Parathyroid adenoma (tissue), 2 donors: ENCODE measurements around the gene LMNA.
"Not testable (repeated sequence)": the region's sequence is repeated elsewhere in the genome, so short reads cannot be mapped to it uniquely, and the experiment has no call there.

Source experiments
- H2AFZ ChIP-seq: fragments of 300-600 bp; sonication (generic); one replicate; pipeline ENCODE4 v1.7.0; 2017; ENCODE audit warnings: antibody characterized with exemption, mild to moderate bottlenecking
- H3K27ac ChIP-seq: fragments of 300-600 bp; sonication (generic); one replicate; pipeline ENCODE4 v1.7.0; 2017
- H3K27me3 ChIP-seq: fragments of 300-600 bp; sonication (generic); one replicate; pipeline ENCODE4 v1.7.0; 2017; ENCODE audit warnings: low read length; ENCODE audit not compliant: control insufficient read depth, insufficient read depth
- H3K36me3 ChIP-seq: fragments of 300-600 bp; sonication (generic); one replicate; pipeline ENCODE4 v1.7.0; 2017; ENCODE audit warnings: low read length; ENCODE audit not compliant: control insufficient read depth, insufficient read depth
- H3K4me1 ChIP-seq: fragments of 300-600 bp; sonication (generic); one replicate; pipeline ENCODE4 v1.7.0; 2017; ENCODE audit warnings: control low read depth
- H3K4me2 ChIP-seq: fragments of 300-600 bp; sonication (generic); one replicate; pipeline ENCODE4 v1.7.0; 2017; ENCODE audit warnings: low read length
- H3K4me3 ChIP-seq: fragments of 300-600 bp; sonication (generic); one replicate; pipeline ENCODE4 v1.7.0; 2017; ENCODE audit warnings: low read depth, low read length
- H3K79me2 ChIP-seq: fragments of 300-600 bp; sonication (generic); one replicate; pipeline ENCODE4 v1.7.0; 2017; ENCODE audit warnings: control low read depth
- H3K9ac ChIP-seq: fragments of 300-600 bp; sonication (generic); one replicate; pipeline ENCODE4 v1.7.0; 2017; ENCODE audit warnings: mild to moderate bottlenecking
- H3K9me3 ChIP-seq: fragments of 300-600 bp; sonication (generic); one replicate; pipeline ENCODE4 v1.7.0; 2017; ENCODE audit warnings: low read length; ENCODE audit not compliant: control insufficient read depth
- TF ChIP-seq, protein P1 (sequence below): fragments of 300-600 bp; sonication (generic); IDR thresholded peaks from one replicate; pipeline ENCODE4 v1.7.0; 2017; ENCODE audit warnings: antibody characterized with exemption, mild to moderate bottlenecking
- donor health status: primary hyperparathyroidism.

LMNA gene

GRCh38 chr1:156117414-156118176 is 3.1 kb downstream of the LMNA start:
- H3K9me3 ChIP-seq = no peaks in the 10 kb centered on the region
- H3K4me1 ChIP-seq = peaks cover 7% of the 10 kb centered on the region
- no peaks in the 10 kb centered on the region for H3K27me3 ChIP-seq
- H3K4me3 ChIP-seq = peak overlapping the region; percentile 53
- peaks cover 34% of the 10 kb centered on the region for H3K79me2 ChIP-seq
- no peaks in the 10 kb centered on the region for H3K36me3 ChIP-seq
- peak overlapping the region; percentile 63 for H3K4me2 ChIP-seq
- H3K27ac ChIP-seq = peak overlapping the region; percentile 49
- TF ChIP-seq, protein P1, sequence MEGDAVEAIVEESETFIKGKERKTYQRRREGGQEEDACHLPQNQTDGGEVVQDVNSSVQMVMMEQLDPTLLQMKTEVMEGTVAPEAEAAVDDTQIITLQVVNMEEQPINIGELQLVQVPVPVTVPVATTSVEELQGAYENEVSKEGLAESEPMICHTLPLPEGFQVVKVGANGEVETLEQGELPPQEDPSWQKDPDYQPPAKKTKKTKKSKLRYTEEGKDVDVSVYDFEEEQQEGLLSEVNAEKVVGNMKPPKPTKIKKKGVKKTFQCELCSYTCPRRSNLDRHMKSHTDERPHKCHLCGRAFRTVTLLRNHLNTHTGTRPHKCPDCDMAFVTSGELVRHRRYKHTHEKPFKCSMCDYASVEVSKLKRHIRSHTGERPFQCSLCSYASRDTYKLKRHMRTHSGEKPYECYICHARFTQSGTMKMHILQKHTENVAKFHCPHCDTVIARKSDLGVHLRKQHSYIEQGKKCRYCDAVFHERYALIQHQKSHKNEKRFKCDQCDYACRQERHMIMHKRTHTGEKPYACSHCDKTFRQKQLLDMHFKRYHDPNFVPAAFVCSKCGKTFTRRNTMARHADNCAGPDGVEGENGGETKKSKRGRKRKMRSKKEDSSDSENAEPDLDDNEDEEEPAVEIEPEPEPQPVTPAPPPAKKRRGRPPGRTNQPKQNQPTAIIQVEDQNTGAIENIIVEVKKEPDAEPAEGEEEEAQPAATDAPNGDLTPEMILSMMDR = no peak
- no peak overlapping the region for H3K9ac ChIP-seq
- no peak overlapping the region for H2AFZ ChIP-seq

DNA sequence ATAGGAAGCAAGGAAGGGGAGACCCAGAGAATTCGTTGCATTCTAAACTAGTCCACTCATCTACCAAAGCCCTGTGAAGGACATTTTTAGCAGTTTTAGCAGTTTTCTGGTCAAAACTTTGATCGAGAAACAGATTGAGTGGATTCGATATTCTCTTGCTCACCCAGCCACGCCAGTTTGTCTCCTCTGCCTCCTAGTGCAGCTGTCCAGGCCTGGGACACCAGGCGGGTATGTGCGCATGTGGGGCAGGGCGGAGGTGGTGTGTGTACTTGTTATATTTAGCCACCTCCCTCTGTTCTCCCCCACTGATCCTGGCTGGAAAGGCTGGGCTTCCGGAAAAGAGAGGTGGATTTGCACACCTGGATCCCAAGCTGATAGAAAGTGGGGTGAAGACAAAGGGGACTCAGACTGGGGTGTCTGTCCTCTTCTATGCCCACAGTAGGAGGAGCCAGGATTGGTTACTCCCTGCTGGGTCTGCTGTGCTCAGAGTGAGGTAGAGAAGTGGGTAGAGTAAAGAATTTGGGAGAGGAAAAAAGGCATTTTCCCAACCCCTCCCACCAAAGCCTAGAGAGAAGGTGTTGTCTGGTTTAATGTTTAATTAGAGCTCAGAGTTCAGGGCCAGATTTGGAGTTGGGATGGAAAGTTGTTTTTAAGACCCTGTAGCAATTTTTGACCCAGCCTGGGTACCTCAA is 3.8 kb downstream of the LMNA start:
- Histone ChIP-seq H3K27me3 (no peaks in the 10 kb centered on the region), H3K9ac (no peak overlapping the region), H3K4me2 (peak overlapping the region; percentile 63), H3K36me3 (no peaks in the 10 kb centered on the region), H3K9me3 (no peaks in the 10 kb centered on the region), H3K4me3 (peak overlapping the region; percentile 53), H3K4me1 (peaks cover 15% of the 10 kb centered on the region), H2AFZ (peak overlapping the region; percentile 18), H3K27ac (peak overlapping the region; percentile 49), H3K79me2 (peaks cover 36% of the 10 kb centered on the region)
- TF ChIP-seq, protein P1 = no peak

- Histone ChIP-seq H3K9me3 (no peaks in the 10 kb centered on the region), H3K4me3 (no peak overlapping the region), H2AFZ (no peak overlapping the region), H3K4me1 (peaks cover 22% of the 10 kb centered on the region), H3K9ac (no peak overlapping the region), H3K27me3 (no peaks in the 10 kb centered on the region), H3K4me2 (no peak overlapping the region), H3K79me2 (peaks cover 43% of the 10 kb centered on the region), H3K27ac (no peak overlapping the region), H3K36me3 (no peaks in the 10 kb centered on the region)
- TF ChIP-seq, protein P1 = no peak
Measured at GRCh38 chr1:156119503-156120209, 5.1 kb downstream of the LMNA start.

GRCh38 chr1:156120318-156120717 is 5.8 kb downstream of the LMNA start:
- no peak overlapping the region for H3K27ac ChIP-seq

DNA sequence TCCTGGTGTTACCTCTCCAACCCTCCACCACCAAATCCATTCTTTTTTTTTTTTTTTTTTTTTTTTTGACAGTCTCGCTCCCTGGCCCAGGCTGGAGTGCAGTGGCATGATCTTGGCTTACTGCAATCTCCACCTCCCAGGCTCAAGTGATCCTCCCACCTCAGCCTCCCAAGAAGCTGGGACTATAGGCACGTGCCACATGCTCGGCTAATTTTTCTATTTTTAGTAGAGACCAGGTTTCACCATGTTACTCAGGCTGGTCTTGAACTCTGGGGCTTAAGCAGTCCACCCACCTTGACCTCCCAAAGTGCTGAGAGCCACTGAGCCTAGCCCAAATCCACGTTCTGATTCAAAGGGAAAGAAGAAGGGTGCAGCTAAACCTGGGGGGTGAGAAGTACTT is 6.5 kb downstream of the LMNA start:
- H3K9ac ChIP-seq, H3K4me3 ChIP-seq, H3K27me3 ChIP-seq, H3K9me3 ChIP-seq, H3K36me3 ChIP-seq, H2AFZ ChIP-seq: not testable (repeated sequence)
- H3K79me2 ChIP-seq = peaks cover 44% of the 10 kb centered on the region
- H3K4me1 ChIP-seq = peaks cover 22% of the 10 kb centered on the region
- H3K27ac ChIP-seq = peak overlapping the region; percentile 11
- H3K4me2 ChIP-seq = peak overlapping the region; percentile 28

More at GRCh38 chr1:156120318-156120717, 5.8 kb downstream of the LMNA start:
- TF ChIP-seq, protein P1 = no peak
- Histone ChIP-seq H3K4me2 (peak overlapping the region; percentile 28), H3K4me3 (no peak overlapping the region), H3K9me3 (no peaks in the 10 kb centered on the region), H3K36me3 (no peaks in the 10 kb centered on the region), H3K4me1 (peaks cover 22% of the 10 kb centered on the region), H3K79me2 (peaks cover 45% of the 10 kb centered on the region), H2AFZ (no peak overlapping the region), H3K9ac (no peak overlapping the region), H3K27me3 (no peaks in the 10 kb centered on the region)
